Right hindlimb (tissue), 1 donor: ENCODE results near the gene LRRC56.

Experiments
- DNase-seq: peaks from one replicate; pipeline ENCODE4 v3.0.0-alpha.2; 2018

LRRC56 gene

GRCh38 chr11:577611-577894 is 40.2 kb downstream of the LRRC56 start:
- DNase-seq, result no peak

GRCh38 chr11:578276-579035 is 41.1 kb downstream of the LRRC56 start:
- DNase-seq, result no peak

- no peak for DNase-seq
Measured at GRCh38 chr11:579830-580601, 42.7 kb downstream of the LRRC56 start.

- DNase-seq, result no peak
Measured at GRCh38 chr11:581342-581741, 44.0 kb downstream of the LRRC56 start.

- no peak for DNase-seq
Measured at GRCh38 chr11:581752-582151, 44.4 kb downstream of the LRRC56 start.

GRCh38 chr11:584287-584686 is 47.0 kb downstream of the LRRC56 start:
- no peak for DNase-seq

GRCh38 chr11:586376-587316 is 49.3 kb downstream of the LRRC56 start:
- no peak for DNase-seq

- no peak for DNase-seq
Measured at GRCh38 chr11:587546-587945, 50.2 kb downstream of the LRRC56 start.

GRCh38 chr11:587978-588380 is 50.7 kb downstream of the LRRC56 start:
- DNase-seq, result no peak

GRCh38 chr11:589798-590197 is 52.5 kb downstream of the LRRC56 start:
- no peak for DNase-seq

GRCh38 chr11:590997-591396 is 53.7 kb downstream of the LRRC56 start:
- no peak for DNase-seq

GRCh38 chr11:592501-592900 is 55.2 kb downstream of the LRRC56 start:
- no peak for DNase-seq

- no peak for DNase-seq
Measured at GRCh38 chr11:592918-593317, 55.6 kb downstream of the LRRC56 start.

- no peak for DNase-seq
Measured at GRCh38 chr11:593347-593746, 56.0 kb downstream of the LRRC56 start.

- DNase-seq, result no peak
Measured at GRCh38 chr11:595400-595799, 58.1 kb downstream of the LRRC56 start.

GRCh38 chr11:596374-596773 is 59.0 kb downstream of the LRRC56 start:
- DNase-seq, result no peak

GRCh38 chr11:597166-597725 is 59.9 kb downstream of the LRRC56 start:
- no peak for DNase-seq

GRCh38 chr11:598005-598680 is 60.8 kb downstream of the LRRC56 start:
- no peak for DNase-seq

- no peak for DNase-seq
Measured at GRCh38 chr11:601573-602245, 64.4 kb downstream of the LRRC56 start.

GRCh38 chr11:603154-603553 is 65.8 kb downstream of the LRRC56 start:
- DNase-seq, result no peak
